GM18517 (cell line): ENCODE measurements around the gene RILPL2.
"Not testable (repeated sequence)": the region's sequence is repeated elsewhere in the genome, so short reads cannot be mapped to it uniquely, and the experiment has no call there.

Experiments used
- ATAC-seq: cut with Tn5 transposase; IDR thresholded peaks from one replicate; pipeline ENCODE4 v1.9.1; 2021; ENCODE audit warnings: mild to moderate bottlenecking, moderate library complexity; ENCODE audit not compliant: unreplicated experiment

Gene RILPL2

GRCh38 chr12:123384994-123385376 is 51.5 kb downstream of the RILPL2 start:
- ATAC-seq: no peak

GRCh38 chr12:123384318-123384993 is 52.0 kb downstream of the RILPL2 start:
- ATAC-seq: no peak

GRCh38 chr12:123382684-123383083 is 53.8 kb downstream of the RILPL2 start:
- ATAC-seq: no peak

- ATAC-seq: no peak
Measured at GRCh38 chr12:123379391-123379790, 57.1 kb downstream of the RILPL2 start.

GRCh38 chr12:123372415-123372814 is 64.1 kb downstream of the RILPL2 start:
- ATAC-seq: not testable (repeated sequence)

GRCh38 chr12:123371667-123372368 is 64.7 kb downstream of the RILPL2 start:
- not testable (repeated sequence) for ATAC-seq

- ATAC-seq: no peak
Measured at GRCh38 chr12:123369229-123369628, 67.3 kb downstream of the RILPL2 start.

- not testable (repeated sequence) for ATAC-seq
Measured at GRCh38 chr12:123368431-123368830, 68.1 kb downstream of the RILPL2 start.

- ATAC-seq: no peak
Measured at GRCh38 chr12:123367511-123367910, 69.0 kb downstream of the RILPL2 start.
